Activated naive CD4-positive, alpha-beta T cell treated with anti-CD3 and anti-CD28 coated beads, Interleukin-2, amount 10 ng/mL, durations not matched to agents 7 days and 5 days (primary cell): Measurements from ENCODE around the gene ABCC8.

Experiments
- CTCF ChIA-PET: fragments of 350-600 bp; sonication (Branson Sonifier 250); formaldehyde crosslinking; loops from one replicate; lab custom pipeline; 2021; ENCODE audit warnings: antibody characterized with exemption; lab: Charles Lee
- DNase-seq: peaks from one replicate; pipeline ENCODE4 v3.0.0-alpha.2; 2020
- H3K27ac Mint-ChIP-seq: one replicate; pipeline ENCODE4 v1.8.0; 2021; ENCODE audit warnings: mild to moderate bottlenecking, moderate library complexity, mixed read lengths
- H3K27me3 Mint-ChIP-seq: one replicate; pipeline ENCODE4 v1.8.0; 2021; ENCODE audit warnings: mild to moderate bottlenecking, mixed read lengths
- H3K36me3 Mint-ChIP-seq: one replicate; pipeline ENCODE4 v1.8.0; 2021; ENCODE audit warnings: mixed read lengths
- H3K4me1 Mint-ChIP-seq: one replicate; pipeline ENCODE4 v1.8.0; 2021; ENCODE audit warnings: mixed read lengths
- H3K4me3 Mint-ChIP-seq: one replicate; pipeline ENCODE4 v1.8.0; 2021; ENCODE audit warnings: mild to moderate bottlenecking, moderate library complexity, mixed read lengths
- H3K9me3 Mint-ChIP-seq: one replicate; pipeline ENCODE4 v1.8.0; 2021; ENCODE audit warnings: mixed read lengths

Gene ABCC8

GRCh38 chr11:17396598-17397310, 79.9 kb downstream of the ABCC8 start:
- peaks cover 32% of the 10 kb centered on the region for H3K27me3 Mint-ChIP-seq
- H3K27ac Mint-ChIP-seq = peak overlapping the region; percentile 47
- CTCF ChIA-PET = interaction anchor here (0.9 to 1.1 kb wide), 3 partner anchors 13 to 131 kb away, joined by 3 to 4 read pairs (median 3); no protein-coding TSS in a partner anchor
- DNase-seq = no peak
- no peaks in the 10 kb centered on the region for H3K4me1 Mint-ChIP-seq
- H3K9me3 Mint-ChIP-seq = no peaks in the 10 kb centered on the region
- no peak overlapping the region for H3K4me3 Mint-ChIP-seq
- no peaks in the 10 kb centered on the region for H3K36me3 Mint-ChIP-seq

DNA sequence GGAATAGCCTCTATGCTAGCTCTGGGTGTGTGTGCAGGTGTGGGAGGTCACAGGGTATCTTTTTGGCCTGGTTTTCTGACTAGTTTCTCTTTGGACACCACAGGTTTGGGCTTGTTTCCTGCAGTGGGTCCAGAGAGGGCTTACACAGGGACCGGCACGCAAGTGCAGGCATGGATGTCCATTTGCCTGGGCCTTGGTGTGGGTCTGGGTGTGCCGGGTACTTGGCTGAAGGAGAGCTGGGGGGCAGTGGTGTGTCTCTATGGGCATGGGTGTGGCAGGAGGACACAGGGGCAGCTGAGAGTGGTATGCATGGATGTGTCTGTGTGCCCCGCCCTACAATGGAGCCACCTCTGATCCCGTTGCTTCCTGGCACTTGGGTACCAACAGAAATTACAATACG, 80.7 kb downstream of the ABCC8 start:
- no peak overlapping the region for H3K4me3 Mint-ChIP-seq
- peaks cover 37% of the 10 kb centered on the region for H3K27me3 Mint-ChIP-seq
- H3K9me3 Mint-ChIP-seq = no peaks in the 10 kb centered on the region
- no peak overlapping the region for H3K27ac Mint-ChIP-seq
- H3K4me1 Mint-ChIP-seq = no peaks in the 10 kb centered on the region
- DNase-seq = no peak
- no peaks in the 10 kb centered on the region for H3K36me3 Mint-ChIP-seq
- CTCF ChIA-PET = interaction anchor here (1.0 kb wide), 1 partner anchor 110 kb away, joined by 3 read pairs; no protein-coding TSS in a partner anchor

- DNase-seq = no peak
- H3K36me3 Mint-ChIP-seq = no peaks in the 10 kb centered on the region
- H3K27ac Mint-ChIP-seq = no peak overlapping the region
- CTCF ChIA-PET = interaction anchor here (0.9 kb wide), 1 partner anchor 165 kb away, joined by 3 read pairs; no protein-coding TSS in a partner anchor
- no peak overlapping the region for H3K4me3 Mint-ChIP-seq
- H3K4me1 Mint-ChIP-seq = no peaks in the 10 kb centered on the region
- H3K9me3 Mint-ChIP-seq = no peaks in the 10 kb centered on the region
- peaks cover 39% of the 10 kb centered on the region for H3K27me3 Mint-ChIP-seq
Observed at GRCh38 chr11:17395554-17395961, 81.1 kb downstream of the ABCC8 start.

DNA sequence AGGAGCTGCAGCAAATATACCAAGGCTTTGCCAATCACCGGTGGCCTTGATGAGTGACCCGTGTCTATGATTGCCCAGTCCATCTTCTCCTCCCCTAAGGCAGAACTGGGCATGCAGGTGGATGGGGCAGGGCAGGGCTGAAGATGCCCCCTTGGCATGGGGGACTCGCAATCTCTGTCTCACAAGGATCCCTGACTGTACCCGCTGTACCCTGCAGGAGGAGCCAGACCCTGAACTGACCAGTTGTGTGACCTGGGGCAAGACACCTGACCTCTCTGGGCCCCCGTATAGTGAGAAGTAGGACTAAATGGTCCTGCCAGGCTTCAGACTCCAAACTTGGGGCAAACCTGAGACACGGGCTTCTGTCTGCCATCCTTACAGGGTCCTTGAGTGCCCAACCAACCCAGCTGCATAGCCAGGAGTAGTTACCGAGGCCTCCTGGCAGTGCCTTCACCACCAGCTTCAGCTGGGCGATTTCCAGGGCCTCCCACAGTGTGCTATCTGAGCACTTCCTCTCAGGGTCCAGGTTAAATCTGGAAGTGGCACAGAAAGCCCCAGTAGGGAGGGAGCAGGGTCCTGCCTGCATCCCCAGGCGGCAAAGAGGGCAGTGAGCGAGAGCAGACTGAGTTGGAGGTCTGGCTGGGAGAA, 81.8 kb downstream of the ABCC8 start:
- peaks cover 42% of the 10 kb centered on the region for H3K27me3 Mint-ChIP-seq
- no peak overlapping the region for H3K27ac Mint-ChIP-seq
- H3K4me3 Mint-ChIP-seq = no peak overlapping the region
- CTCF ChIA-PET = interaction anchor here (0.9 kb wide), 2 partner anchors 18 to 164 kb away, joined by 3 to 4 read pairs; no protein-coding TSS in a partner anchor
- H3K9me3 Mint-ChIP-seq = no peaks in the 10 kb centered on the region
- H3K36me3 Mint-ChIP-seq = no peaks in the 10 kb centered on the region
- H3K4me1 Mint-ChIP-seq = peaks cover 7% of the 10 kb centered on the region
- DNase-seq = no peak

GRCh38 chr11:17393472-17393871, 83.2 kb downstream of the ABCC8 start:
- CTCF ChIA-PET = interaction anchor here (0.8 to 1.0 kb wide), 2 partner anchors 135 to 164 kb away, joined by 3 read pairs; no protein-coding TSS in a partner anchor
- Mint-ChIP-seq H3K27ac (no peak overlapping the region), H3K36me3 (no peaks in the 10 kb centered on the region), H3K9me3 (no peaks in the 10 kb centered on the region), H3K4me1 (peaks cover 12% of the 10 kb centered on the region), H3K4me3 (no peak overlapping the region), H3K27me3 (peaks cover 47% of the 10 kb centered on the region)
- DNase-seq = no peak

GRCh38 chr11:17392872-17393271, 83.8 kb downstream of the ABCC8 start:
- no peaks in the 10 kb centered on the region for H3K9me3 Mint-ChIP-seq
- no peak for DNase-seq
- no peaks in the 10 kb centered on the region for H3K36me3 Mint-ChIP-seq
- CTCF ChIA-PET = interaction anchor here (1.0 kb wide), 1 partner anchor 135 kb away, joined by 3 read pairs; no protein-coding TSS in a partner anchor
- H3K4me3 Mint-ChIP-seq = no peak overlapping the region
- peaks cover 48% of the 10 kb centered on the region for H3K27me3 Mint-ChIP-seq
- peaks cover 13% of the 10 kb centered on the region for H3K4me1 Mint-ChIP-seq
- no peak overlapping the region for H3K27ac Mint-ChIP-seq

DNA sequence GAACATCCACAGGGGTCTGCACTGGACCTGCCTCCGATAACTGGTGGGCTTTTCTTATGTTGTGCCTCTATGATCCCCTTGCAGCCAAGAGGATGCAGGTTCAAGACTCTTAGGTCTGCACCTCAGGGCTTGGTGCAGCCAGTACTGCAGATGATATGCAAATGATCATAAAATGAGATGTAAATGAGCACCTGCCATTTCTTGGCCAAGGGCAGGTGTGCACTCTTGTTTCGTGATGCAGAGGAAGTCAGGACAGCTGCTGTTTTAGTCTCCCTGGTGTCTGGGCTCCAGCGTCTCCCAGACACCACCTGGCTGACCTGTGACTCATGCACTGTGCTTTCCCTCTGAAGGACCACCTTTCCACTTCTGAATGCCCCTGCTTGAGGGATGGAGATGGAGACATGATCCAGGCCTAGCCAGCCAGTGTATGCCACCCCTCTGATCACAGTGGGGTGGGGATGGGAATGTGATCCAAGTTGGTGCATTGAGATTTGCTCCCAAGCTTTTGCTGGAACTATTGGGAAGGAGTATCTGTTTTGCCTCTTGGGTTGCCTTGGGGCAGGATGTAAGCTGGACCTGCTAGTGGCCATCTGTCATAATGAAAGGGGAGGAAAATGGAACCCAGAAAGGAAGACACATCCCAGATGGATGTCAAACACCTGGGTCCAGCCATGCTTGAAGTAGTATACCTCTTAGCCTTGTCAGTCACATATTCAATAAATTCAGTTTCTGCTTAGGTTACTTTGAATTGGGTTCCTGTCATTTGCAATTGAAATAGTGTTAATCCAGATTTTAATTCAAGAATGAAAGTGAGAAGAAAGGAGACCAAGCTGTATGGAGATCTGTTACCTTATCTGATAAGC, 84.9 kb downstream of the ABCC8 start:
- Mint-ChIP-seq H3K27ac (no peak overlapping the region), H3K4me1 (peaks cover 16% of the 10 kb centered on the region), H3K27me3 (peaks cover 49% of the 10 kb centered on the region), H3K9me3 (no peaks in the 10 kb centered on the region), H3K4me3 (no peak overlapping the region), H3K36me3 (no peaks in the 10 kb centered on the region)
- DNase-seq = no peak
- CTCF ChIA-PET = interaction anchor here (1.0 to 1.1 kb wide), 2 partner anchors 137 to 162 kb away, joined by 3 read pairs; no protein-coding TSS in a partner anchor

GRCh38 chr11:17389957-17390649, 86.5 kb downstream of the ABCC8 start:
- Mint-ChIP-seq H3K9me3 (no peaks in the 10 kb centered on the region), H3K4me3 (peak overlapping the region; percentile 75), H3K27ac (peak overlapping the region; percentile 19), H3K4me1 (peaks cover 16% of the 10 kb centered on the region), H3K27me3 (peaks cover 61% of the 10 kb centered on the region), H3K36me3 (no peaks in the 10 kb centered on the region)
- CTCF ChIA-PET = interaction anchor here (0.7 to 1.1 kb wide), 2 partner anchors 100 to 114 kb away, joined by 3 to 5 read pairs; no protein-coding TSS in a partner anchor
- DNase-seq = no peak

GRCh38 chr11:17389211-17389956, 87.3 kb downstream of the ABCC8 start:
- Mint-ChIP-seq H3K4me3 (peak overlapping the region; percentile 75), H3K4me1 (peaks cover 16% of the 10 kb centered on the region), H3K27ac (no peak overlapping the region), H3K9me3 (no peaks in the 10 kb centered on the region), H3K36me3 (no peaks in the 10 kb centered on the region), H3K27me3 (peaks cover 61% of the 10 kb centered on the region)
- CTCF ChIA-PET = interaction anchor here (0.7 to 3.2 kb wide), 7 partner anchors 29 to 139 kb away, joined by 3 to 26 read pairs (median 4); no protein-coding TSS in a partner anchor
- DNase-seq = peak; percentile 84

DNA sequence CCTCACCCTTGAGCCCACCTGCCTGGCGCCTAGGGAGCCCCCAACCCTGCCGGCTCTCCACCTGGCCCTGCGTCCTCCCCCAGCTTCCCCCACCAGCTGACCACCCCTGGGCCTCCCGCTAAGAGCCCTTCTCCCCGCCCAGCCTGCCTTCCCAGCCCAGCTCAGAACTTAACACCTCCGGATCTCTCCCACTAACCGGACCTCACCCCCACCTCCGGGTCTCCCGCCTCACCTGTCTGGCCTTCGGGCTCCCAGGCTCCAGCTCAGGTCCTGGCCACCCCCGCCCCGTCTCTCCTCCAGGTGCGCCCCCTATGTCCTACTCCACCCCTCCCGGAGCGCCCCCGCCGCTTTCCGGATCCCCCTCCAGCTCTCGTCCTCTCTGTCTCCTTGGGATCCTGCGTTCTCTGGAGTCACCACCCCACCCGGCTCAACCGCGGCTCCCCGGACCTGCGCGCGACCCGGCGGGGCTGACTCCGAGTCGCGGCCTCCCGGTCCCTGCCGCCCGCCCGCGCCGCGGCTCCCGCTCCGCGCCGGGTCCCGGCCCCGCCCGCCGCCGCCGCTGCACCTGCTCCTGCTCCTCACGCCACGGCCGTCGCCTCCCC, 87.9 kb downstream of the ABCC8 start, which contains the start of gene KCNJ11:
Gene KCNJ11, minus strand, starts transcription at position 51 of the 602 bp plus-strand sequence. CDS start 568 bp downstream, outside the sequence.
- peaks cover 66% of the 10 kb centered on the region for H3K27me3 Mint-ChIP-seq
- CTCF ChIA-PET = interaction anchor here (0.6 to 3.2 kb wide), 12 partner anchors 10 to 433 kb away, joined by 3 to 26 read pairs (median 3); no protein-coding TSS in a partner anchor
- H3K4me3 Mint-ChIP-seq = peak within 1 kb of the TSS; percentile 75
- no peaks in the 10 kb centered on the region for H3K9me3 Mint-ChIP-seq
- peaks cover 16% of the 10 kb centered on the region for H3K4me1 Mint-ChIP-seq
- H3K36me3 Mint-ChIP-seq = no peaks in the 10 kb centered on the region
- H3K27ac Mint-ChIP-seq = peak within 1 kb of the TSS; percentile 67
- no peak for DNase-seq

DNA sequence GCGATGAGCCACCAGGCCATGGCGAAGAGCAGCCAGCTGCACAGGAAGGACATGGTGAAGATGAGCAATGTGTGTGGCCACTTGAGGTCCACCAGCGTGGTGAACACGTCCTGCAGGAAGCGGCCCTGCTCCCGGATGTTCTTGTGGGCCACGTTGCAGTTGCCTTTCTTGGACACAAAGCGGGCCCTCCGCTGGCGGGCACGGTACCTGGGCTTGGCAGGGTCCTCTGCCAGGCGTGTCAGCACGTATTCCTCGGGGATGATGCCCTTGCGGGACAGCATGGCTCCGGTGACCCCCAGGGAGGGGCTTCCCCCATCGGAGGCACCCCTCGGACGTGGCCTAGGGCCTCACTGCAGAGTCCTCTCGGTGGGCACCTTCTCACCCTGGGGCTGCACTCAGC, 88.8 kb downstream of the ABCC8 start:
- CTCF ChIA-PET = interaction anchor here (1.0 to 3.2 kb wide), 4 partner anchors 104 to 144 kb away, joined by 3 to 26 read pairs (median 10); no protein-coding TSS in a partner anchor
- peak overlapping the region; percentile 67 for H3K4me3 Mint-ChIP-seq

DNA sequence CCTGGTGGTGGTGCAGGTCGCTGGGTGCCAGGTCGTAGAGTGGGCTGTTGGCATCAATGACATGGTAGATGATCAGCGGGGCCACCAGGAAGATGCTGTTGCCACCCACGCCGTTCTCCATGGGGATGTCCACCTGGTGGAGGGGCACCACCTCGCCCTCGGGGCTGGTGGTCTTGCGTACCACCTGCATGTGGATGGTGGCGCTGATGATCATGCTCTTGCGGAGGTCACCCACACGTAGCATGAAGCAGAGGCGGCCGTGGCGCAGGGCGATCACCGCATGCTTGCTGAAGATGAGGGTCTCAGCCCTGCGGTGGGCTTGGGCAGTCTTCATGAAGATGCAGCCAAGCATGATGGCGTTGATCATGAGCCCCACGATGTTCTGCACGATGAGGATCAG, 89.4 kb downstream of the ABCC8 start:
- DNase-seq = no peak
- CTCF ChIA-PET = interaction anchor here (1.0 to 3.2 kb wide), 8 partner anchors 26 to 140 kb away, joined by 3 to 26 read pairs (median 5); no protein-coding TSS in a partner anchor
- no peaks in the 10 kb centered on the region for H3K36me3 Mint-ChIP-seq
- H3K9me3 Mint-ChIP-seq = no peaks in the 10 kb centered on the region
- peak overlapping the region; percentile 60 for H3K4me3 Mint-ChIP-seq
- peaks cover 16% of the 10 kb centered on the region for H3K4me1 Mint-ChIP-seq
- H3K27ac Mint-ChIP-seq = no peak overlapping the region
- peaks cover 69% of the 10 kb centered on the region for H3K27me3 Mint-ChIP-seq

More for the DNA sequence above, 88.8 kb downstream of the ABCC8 start:
- DNase-seq = no peak
- Mint-ChIP-seq H3K4me1 (peaks cover 16% of the 10 kb centered on the region), H3K27ac (peak overlapping the region; percentile 67), H3K27me3 (peaks cover 66% of the 10 kb centered on the region), H3K36me3 (no peaks in the 10 kb centered on the region), H3K9me3 (no peaks in the 10 kb centered on the region)
